ENCODE measurements around the gene KRTAP10-8. TPM values are rescaled to one million over a fixed set of nuclear protein-coding genes. Genes with fewer than 3 reads are reported as not detected.
"Not testable (repeated sequence)": the region's sequence is repeated elsewhere in the genome, so short reads cannot be mapped to it uniquely, and the experiment has no call there.

The KRTAP10-8 gene
- polyA plus RNA-seq, 1 experiment = not detected

- ChIA-PET POLR2A (no interaction called here), CTCF (no interaction called here)
- TF ChIP-seq, protein P1, sequence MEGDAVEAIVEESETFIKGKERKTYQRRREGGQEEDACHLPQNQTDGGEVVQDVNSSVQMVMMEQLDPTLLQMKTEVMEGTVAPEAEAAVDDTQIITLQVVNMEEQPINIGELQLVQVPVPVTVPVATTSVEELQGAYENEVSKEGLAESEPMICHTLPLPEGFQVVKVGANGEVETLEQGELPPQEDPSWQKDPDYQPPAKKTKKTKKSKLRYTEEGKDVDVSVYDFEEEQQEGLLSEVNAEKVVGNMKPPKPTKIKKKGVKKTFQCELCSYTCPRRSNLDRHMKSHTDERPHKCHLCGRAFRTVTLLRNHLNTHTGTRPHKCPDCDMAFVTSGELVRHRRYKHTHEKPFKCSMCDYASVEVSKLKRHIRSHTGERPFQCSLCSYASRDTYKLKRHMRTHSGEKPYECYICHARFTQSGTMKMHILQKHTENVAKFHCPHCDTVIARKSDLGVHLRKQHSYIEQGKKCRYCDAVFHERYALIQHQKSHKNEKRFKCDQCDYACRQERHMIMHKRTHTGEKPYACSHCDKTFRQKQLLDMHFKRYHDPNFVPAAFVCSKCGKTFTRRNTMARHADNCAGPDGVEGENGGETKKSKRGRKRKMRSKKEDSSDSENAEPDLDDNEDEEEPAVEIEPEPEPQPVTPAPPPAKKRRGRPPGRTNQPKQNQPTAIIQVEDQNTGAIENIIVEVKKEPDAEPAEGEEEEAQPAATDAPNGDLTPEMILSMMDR (IDR thresholded peaks at IDR 0.05; ENCODE audit: insufficient read depth, low read depth, low read length) = no peak
- DNase-seq (ENCODE audit: low read depth) = no peak
- Histone ChIP-seq H3K36me3 (ENCODE audit: control insufficient read depth, insufficient read depth, low read length) (no peaks in the 10 kb centered on the region), H3K27me3 (ENCODE audit: control insufficient read depth, insufficient read depth, low read length) (no peaks in the 10 kb centered on the region), H3K4me3 (ENCODE audit: low read depth, low read length) (no peak overlapping the region)
Observed at GRCh38 chr21:44636209-44637017, 24.5 kb downstream of the KRTAP10-8 start.

DNA sequence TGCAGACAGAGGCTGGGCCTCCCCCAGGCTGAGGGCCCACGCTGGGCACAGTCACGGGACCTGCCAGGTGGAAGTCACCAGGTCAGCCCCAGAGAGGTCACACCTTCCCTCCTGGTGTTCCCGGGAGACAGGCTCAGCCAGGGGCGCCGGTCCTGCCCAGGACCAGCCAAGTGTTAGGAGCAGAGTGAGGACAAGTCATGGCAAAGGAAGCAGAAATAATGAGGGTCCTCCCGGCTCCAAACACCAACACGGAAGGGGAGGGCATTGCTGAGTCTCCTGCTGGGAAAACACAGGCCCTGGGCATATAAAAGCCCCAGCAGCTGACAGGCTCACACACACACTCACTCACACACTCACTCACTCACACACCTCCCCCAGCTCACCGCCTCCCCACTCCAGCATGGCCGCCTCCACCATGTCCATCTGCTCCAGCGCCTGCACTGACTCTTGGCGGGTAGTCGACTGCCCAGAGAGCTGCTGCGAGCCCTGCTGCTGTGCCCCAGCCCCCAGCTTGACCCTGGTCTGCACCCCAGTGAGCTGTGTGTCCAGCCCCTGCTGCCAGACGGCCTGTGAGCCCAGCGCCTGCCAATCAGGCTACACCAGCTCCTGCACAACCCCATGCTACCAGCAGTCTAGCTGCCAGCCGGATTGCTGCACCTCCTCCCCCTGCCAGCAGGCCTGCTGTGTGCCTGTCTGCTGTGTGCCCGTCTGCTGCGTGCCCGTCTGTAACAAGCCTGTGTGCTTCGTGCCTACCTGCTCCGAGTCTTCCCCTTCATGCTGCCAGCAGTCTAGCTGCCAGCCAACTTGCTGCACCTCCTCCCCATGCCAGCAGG lies 25.4 kb downstream of the KRTAP10-8 start, which contains the start of gene KRTAP10-10:
Gene KRTAP10-10 (plus strand): TSS at position 339 of the 833 bp plus-strand sequence. CDS start 62 bp downstream, at position 401.
- H3K4me3 ChIP-seq (ENCODE audit: low read depth, low read length) = no peak within 1 kb of the TSS
- ChIA-PET CTCF (no interaction called here), POLR2A (no interaction called here)
- no peaks in the 10 kb centered on the region for H3K36me3 ChIP-seq (ENCODE audit: control insufficient read depth, insufficient read depth, low read length)
- DNase-seq (ENCODE audit: low read depth) = no peak
- no peaks in the 10 kb centered on the region for H3K27me3 ChIP-seq (ENCODE audit: control insufficient read depth, insufficient read depth, low read length)
- TF ChIP-seq, protein P1 (IDR thresholded peaks at IDR 0.05; ENCODE audit: insufficient read depth, low read depth, low read length) = no peak

- H3K36me3 ChIP-seq (ENCODE audit: control insufficient read depth, insufficient read depth, low read length); DNase-seq (ENCODE audit: low read depth); H3K4me3 ChIP-seq (ENCODE audit: low read depth, low read length); H3K27me3 ChIP-seq (ENCODE audit: control insufficient read depth, insufficient read depth, low read length); POLR2A ChIA-PET; CTCF ChIA-PET: not testable (repeated sequence)
Observed at GRCh38 chr21:44637851-44638348, 26.0 kb downstream of the KRTAP10-8 start.

DNA sequence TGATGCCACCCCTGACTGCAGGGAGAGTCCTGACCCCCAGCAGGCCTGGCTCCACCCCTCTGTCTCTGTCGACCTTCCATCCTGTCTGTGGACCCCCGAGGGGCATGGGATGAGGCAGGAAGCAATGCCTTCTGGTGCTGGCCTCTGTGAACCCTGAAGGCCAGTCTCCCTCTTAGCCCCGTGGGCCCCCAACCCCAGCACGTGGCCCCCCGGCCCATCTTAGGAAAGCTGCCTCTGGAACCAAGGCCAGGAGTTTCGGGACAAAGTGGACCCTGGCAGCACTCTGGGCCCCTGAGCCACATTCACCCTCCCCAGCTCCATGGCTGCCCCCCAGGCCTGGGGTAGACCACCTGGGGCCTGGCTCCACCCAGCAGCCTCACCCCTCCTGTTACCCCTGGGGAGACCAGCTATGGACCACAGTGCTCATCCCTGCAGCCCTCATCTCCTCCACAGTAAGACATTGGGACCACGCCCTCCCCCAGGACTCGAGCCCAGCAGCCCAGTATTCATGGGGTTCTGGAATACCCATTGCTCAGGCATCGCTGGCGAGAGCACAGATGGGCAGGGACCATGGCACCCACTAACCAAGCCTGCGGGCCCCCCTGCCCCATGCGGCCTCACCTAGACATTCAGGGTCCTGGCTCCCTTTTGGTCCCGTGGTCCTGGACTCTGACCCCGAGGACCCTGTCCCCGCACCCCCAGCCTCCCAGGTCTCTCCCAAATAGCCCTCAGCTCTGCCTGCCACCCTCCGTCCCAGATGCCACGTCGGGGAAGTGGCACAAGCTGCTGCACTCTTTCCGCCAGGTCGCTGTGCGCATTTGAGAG lies 26.8 kb downstream of the KRTAP10-8 start:
- H3K4me3 ChIP-seq (ENCODE audit: low read depth, low read length); POLR2A ChIA-PET; H3K36me3 ChIP-seq (ENCODE audit: control insufficient read depth, insufficient read depth, low read length); H3K27me3 ChIP-seq (ENCODE audit: control insufficient read depth, insufficient read depth, low read length); CTCF ChIA-PET; DNase-seq (ENCODE audit: low read depth): not testable (repeated sequence)

DNA sequence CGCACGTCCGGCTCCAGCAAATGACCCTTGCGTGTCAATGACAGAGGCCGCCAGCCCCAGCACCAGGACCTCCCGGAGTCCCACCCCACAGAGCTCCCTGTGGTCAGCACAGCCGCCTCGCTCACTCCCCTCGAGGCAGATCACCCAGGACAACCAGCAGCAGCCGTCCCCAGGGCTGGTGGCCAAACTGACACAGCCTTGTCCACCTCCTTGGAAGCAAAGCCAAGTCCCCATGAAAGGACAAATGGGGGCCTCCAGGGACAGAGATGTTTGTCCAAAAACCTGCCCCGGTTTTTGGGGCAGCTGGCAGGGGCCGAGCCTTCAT lies 27.4 kb downstream of the KRTAP10-8 start:
- DNase-seq (ENCODE audit: low read depth) = no peak
- H3K36me3 ChIP-seq (ENCODE audit: control insufficient read depth, insufficient read depth, low read length) = no peaks in the 10 kb centered on the region
- H3K27me3 ChIP-seq (ENCODE audit: control insufficient read depth, insufficient read depth, low read length) = no peaks in the 10 kb centered on the region
- POLR2A ChIA-PET = no interaction called here
- H3K4me3 ChIP-seq (ENCODE audit: low read depth, low read length) = no peak overlapping the region
- TF ChIP-seq, protein P1 (IDR thresholded peaks at IDR 0.05; ENCODE audit: insufficient read depth, low read depth, low read length) = no peak
- CTCF ChIA-PET = no interaction called here

GRCh38 chr21:44640761-44641160 lies 28.9 kb downstream of the KRTAP10-8 start:
- DNase-seq (ENCODE audit: low read depth) = no peak
- ChIA-PET POLR2A (no interaction called here), CTCF (no interaction called here)
- TF ChIP-seq, protein P1 (IDR thresholded peaks at IDR 0.05; ENCODE audit: insufficient read depth, low read depth, low read length) = no peak
- no peak overlapping the region for H3K4me3 ChIP-seq (ENCODE audit: low read depth, low read length)
- no peaks in the 10 kb centered on the region for H3K36me3 ChIP-seq (ENCODE audit: control insufficient read depth, insufficient read depth, low read length)
- H3K27me3 ChIP-seq (ENCODE audit: control insufficient read depth, insufficient read depth, low read length) = no peaks in the 10 kb centered on the region
